Neural progenitor cell (in vitro differentiated cells): ENCODE results near the gene PLEKHJ1.

Experiments
- EZH2 ChIP-seq: fragments of 200-600 bp; sonication (generic); IDR thresholded peaks from 2 replicates; pipeline ENCODE4 v1.6.1; 2017; ENCODE audit warnings: antibody characterized with exemption, mild to moderate bottlenecking, moderate library complexity
- EZH2phosphoT487 ChIP-seq: fragments of 200-600 bp; sonication (generic); IDR thresholded peaks from 2 replicates; pipeline ENCODE4 v1.6.1; 2017; ENCODE audit warnings: antibody characterized with exemption
- TF ChIP-seq, protein P1 (sequence below): fragments of 200-600 bp; sonication (generic); IDR thresholded peaks from 2 replicates; pipeline ENCODE4 v1.5.1; 2017; ENCODE audit warnings: antibody characterized with exemption, mild to moderate bottlenecking

DNA sequence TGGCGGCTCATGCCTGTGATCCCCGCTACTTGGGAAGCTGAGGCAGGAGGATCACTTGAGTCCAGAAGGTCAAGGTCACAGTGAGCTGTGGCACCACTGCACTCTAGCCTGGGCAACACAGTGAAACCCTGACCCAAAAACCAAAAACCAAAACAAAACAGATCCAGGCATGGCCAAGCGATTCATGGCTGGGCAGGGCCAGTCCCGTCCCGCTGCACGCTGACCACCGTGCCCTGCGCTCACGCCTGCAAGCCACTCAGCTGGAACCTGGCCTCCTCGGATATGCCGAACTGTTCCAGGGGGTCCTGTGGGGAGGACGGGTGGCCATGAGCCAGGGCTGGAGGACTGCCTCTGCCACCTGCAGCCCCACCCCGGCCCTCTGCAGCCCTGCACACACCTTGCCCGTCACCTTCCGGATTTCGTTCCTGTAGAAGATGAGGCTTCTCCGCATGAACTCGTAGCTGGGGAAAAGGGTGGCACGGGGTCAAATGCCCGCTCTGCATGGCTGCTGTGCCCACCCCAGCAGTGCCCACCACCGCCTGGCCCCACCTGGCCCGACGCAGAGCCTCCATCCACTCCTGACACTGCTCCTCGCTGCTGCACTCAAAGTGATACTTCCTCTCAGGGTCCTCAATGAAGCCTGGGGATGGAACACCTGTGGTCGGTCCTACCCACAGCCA lies 2.4 kb downstream of the PLEKHJ1 start:
- TF ChIP-seq, protein P1, sequence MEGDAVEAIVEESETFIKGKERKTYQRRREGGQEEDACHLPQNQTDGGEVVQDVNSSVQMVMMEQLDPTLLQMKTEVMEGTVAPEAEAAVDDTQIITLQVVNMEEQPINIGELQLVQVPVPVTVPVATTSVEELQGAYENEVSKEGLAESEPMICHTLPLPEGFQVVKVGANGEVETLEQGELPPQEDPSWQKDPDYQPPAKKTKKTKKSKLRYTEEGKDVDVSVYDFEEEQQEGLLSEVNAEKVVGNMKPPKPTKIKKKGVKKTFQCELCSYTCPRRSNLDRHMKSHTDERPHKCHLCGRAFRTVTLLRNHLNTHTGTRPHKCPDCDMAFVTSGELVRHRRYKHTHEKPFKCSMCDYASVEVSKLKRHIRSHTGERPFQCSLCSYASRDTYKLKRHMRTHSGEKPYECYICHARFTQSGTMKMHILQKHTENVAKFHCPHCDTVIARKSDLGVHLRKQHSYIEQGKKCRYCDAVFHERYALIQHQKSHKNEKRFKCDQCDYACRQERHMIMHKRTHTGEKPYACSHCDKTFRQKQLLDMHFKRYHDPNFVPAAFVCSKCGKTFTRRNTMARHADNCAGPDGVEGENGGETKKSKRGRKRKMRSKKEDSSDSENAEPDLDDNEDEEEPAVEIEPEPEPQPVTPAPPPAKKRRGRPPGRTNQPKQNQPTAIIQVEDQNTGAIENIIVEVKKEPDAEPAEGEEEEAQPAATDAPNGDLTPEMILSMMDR: no peak
- TF ChIP-seq EZH2phosphoT487 (no peak), EZH2 (no peak)
